ENCODE results near the gene SYN1.
A peak's percentile ranks its signal among the peaks of the same experiment; 100 is the strongest.

Gene SYN1

GRCh38 chrX:47540754-47541538, 78.7 kb downstream of the SYN1 start:
- CTCF ChIA-PET: interaction anchor here (0.6 to 4.4 kb wide), 19 partner anchors 9 to 486 kb away, joined by 3 to 45 read pairs (median 5); no protein-coding TSS in a partner anchor
- no peak overlapping the region for H3K4me3 ChIP-seq (ENCODE audit: low read depth, low read length)
- TF ChIP-seq CTCF (IDR thresholded peaks at IDR 0.05; ENCODE audit: insufficient read depth, low read length, missing control alignments): peak; percentile 37
- DNase-seq (ENCODE audit: low read depth, low spot score): peak; percentile 59
- POLR2A ChIA-PET: interaction anchor here (0.6 kb wide), 1 partner anchor 21 kb away, joined by 4 read pairs; no protein-coding TSS in a partner anchor

DNA sequence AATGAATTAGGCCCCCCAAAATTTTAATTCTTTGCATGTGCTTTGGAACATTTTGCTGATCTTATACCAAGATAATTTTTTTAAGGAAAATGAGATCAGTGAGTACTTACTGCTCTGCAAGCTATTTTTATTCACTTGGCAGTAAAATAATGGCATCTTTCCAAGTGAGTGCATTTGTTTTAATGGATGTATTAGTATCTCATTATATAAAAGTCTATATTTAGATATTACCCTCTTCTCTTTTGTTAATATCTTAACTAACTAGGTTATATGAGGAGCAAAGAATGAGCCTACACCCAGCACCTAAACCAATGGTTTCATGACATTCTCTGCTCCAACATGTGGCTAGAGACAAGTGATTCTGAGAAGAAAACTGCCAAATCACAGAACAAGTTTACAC, 79.8 kb downstream of the SYN1 start:
- POLR2A ChIA-PET: no interaction called here
- TF ChIP-seq CTCF (IDR thresholded peaks at IDR 0.05; ENCODE audit: insufficient read depth, low read length, missing control alignments): no peak
- H3K4me3 ChIP-seq (ENCODE audit: low read depth, low read length): no peak overlapping the region
- DNase-seq (ENCODE audit: low read depth, low spot score): no peak
- CTCF ChIA-PET: interaction anchor here (1.1 to 4.4 kb wide), 8 partner anchors 7 to 486 kb away, joined by 3 to 45 read pairs (median 5); no protein-coding TSS in a partner anchor

GRCh38 chrX:47530049-47530448, 89.6 kb downstream of the SYN1 start:
- no peak for TF ChIP-seq CTCF (IDR thresholded peaks at IDR 0.05; ENCODE audit: insufficient read depth, low read length, missing control alignments)
- ChIA-PET CTCF (no interaction called here), POLR2A (no interaction called here)
- H3K4me3 ChIP-seq (ENCODE audit: low read depth, low read length): no peak overlapping the region
- no peak for DNase-seq (ENCODE audit: low read depth, low spot score)

DNA sequence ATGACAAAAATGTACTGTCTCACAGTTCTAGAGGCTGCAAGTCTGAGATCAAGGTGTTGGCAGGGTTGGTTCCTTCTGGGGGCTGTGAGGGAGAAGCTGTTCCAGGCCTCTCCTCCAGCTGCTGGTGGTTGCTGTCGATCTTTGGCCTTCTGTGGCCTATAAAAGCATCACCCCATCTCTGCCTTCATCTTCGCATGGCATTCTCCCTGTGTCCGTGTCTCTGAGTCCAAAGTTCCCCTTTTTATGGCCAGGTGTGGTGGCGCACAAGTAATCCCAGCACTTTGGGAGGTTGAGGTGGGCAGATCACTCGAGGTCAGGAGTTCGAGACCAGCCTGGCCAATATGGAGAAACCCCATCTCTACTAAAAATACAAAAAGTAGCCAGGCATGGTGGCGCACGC, 90.1 kb downstream of the SYN1 start:
- POLR2A ChIA-PET: no interaction called here
- H3K4me3 ChIP-seq (ENCODE audit: low read depth, low read length): no peak overlapping the region
- no peak for TF ChIP-seq CTCF (IDR thresholded peaks at IDR 0.05; ENCODE audit: insufficient read depth, low read length, missing control alignments)
- CTCF ChIA-PET: no interaction called here
- no peak for DNase-seq (ENCODE audit: low read depth, low spot score)

GRCh38 chrX:47523713-47524166, 95.9 kb downstream of the SYN1 start:
- POLR2A ChIA-PET: interaction anchor here (1.1 to 1.4 kb wide), 2 partner anchors 23 to 27 kb away, joined by 3 to 5 read pairs; no protein-coding TSS in a partner anchor
- CTCF ChIA-PET: interaction anchor here (0.6 to 4.4 kb wide), 27 partner anchors 9 to 332 kb away, joined by 3 to 48 read pairs (median 6); no protein-coding TSS in a partner anchor

More at GRCh38 chrX:47523713-47524166, 95.9 kb downstream of the SYN1 start:
- no peak for TF ChIP-seq CTCF (IDR thresholded peaks at IDR 0.05; ENCODE audit: insufficient read depth, low read length, missing control alignments)
- no peak for DNase-seq (ENCODE audit: low read depth, low spot score)
- H3K4me3 ChIP-seq (ENCODE audit: low read depth, low read length): peak overlapping the region; percentile 57

Measured in AG04449 (cell line).